Tibial artery (tissue), 4 donors: ENCODE data around the gene GALNT9.

Source experiments
- DNase-seq, 2 donors: peaks; one replicate each; pipeline ENCODE4 v3.0.0-alpha.2; 2019
- H3K27ac ChIP-seq, 2 donors: fragments of 200-600 bp; sonication (generic) in 1 of 2; 1 replicate in 1 of 2; 2 replicates in 1 of 2; pipeline ENCODE4 v1.5.1; 2018 to 2019; ENCODE audit warnings: mild to moderate bottlenecking in 1 of 2
- H3K27me3 ChIP-seq, 2 donors: fragments of 200-600 bp; sonication (generic) in 1 of 2; one replicate each; pipeline versions ENCODE4 v1.5.1 to v1.6.0; 2016 to 2019
- H3K36me3 ChIP-seq, 3 donors: fragments of 200-600 bp; sonication (generic) in 2 of 3; one replicate each; pipeline ENCODE4 v1.5.1; 2016 to 2019; ENCODE audit warnings: mild to moderate bottlenecking in 2 of 3
- H3K4me1 ChIP-seq, 4 donors: fragments of 200-600 bp; sonication (generic) in 2 of 4; 1 replicate in 3 of 4; 2 replicates in 1 of 4; pipeline ENCODE4 v1.5.1; 2016 to 2019
- H3K4me3 ChIP-seq, 2 donors: fragments of 200-600 bp; sonication (generic) in 1 of 2; 1 replicate in 1 of 2; 2 replicates in 1 of 2; pipeline ENCODE4 v1.5.1; 2018 to 2019; ENCODE audit warnings: mild to moderate bottlenecking in 2 of 2
- H3K9me3 ChIP-seq, 3 donors: fragments of 200-600 bp; sonication (generic) in 1 of 3; one replicate each; pipeline ENCODE4 v1.5.1; 2016 to 2019
- intact Hi-C: fragments of 100-400 bp; cut with DNase I; formaldehyde crosslinking; loops from one replicate; pipeline ENCODE4 v1.15.0; 2023; ENCODE audit warnings: low total_unique reads
- TF ChIP-seq, protein P1 (sequence below), 2 experiments: fragments of 200-600 bp in 1 of 2; fragments of 450-650 bp in 1 of 2; IDR thresholded peaks; one replicate each; pipeline ENCODE4 v1.5.1; 2017 to 2019; ENCODE audit warnings: antibody characterized with exemption in 2 of 2, mild to moderate bottlenecking in 1 of 2, moderate library complexity in 1 of 2

Gene GALNT9

DNA sequence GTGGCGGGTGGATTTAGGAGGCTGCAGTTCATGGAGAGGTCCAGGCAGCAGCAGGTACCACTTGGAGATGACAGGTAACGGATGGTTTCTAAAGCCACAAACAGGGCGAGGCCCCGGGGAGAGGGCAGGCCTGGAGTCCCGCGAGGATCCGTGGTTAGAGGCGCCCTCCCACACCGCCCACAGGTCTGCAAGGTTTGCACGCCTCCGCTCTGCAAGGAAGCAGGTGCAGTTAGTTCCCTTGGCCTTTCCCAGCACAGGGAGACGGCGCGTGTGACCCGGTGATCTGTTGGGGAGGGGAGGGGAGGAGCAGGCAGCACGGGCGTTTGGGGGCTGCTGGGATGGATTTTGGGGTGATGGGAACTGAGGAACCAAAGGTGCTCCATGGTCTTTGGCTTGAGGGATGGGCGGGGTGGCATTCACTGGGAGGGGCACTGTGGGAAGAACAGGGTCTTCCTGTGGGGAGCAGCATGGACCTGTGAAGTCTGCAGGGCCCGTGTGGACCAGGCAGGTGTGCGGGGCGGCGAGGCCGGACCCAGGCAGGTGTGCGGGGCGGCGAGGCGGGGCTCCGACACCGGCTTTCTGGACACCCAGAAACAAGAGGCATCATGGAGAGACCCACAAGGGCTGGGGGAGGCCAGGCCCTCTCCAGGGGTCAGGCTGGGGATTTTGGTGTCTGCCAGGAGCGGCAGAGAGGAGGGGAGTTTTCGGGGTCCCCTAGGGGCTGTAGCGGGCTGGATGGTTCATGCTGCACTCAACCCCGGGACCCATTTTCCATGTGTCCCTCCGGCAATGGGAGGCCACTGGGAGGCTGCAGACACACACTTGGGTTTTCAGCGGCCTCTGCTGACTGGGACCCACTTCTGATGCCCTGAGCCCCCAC is 156.0 kb downstream of the GALNT9 start:
- DNase-seq = no peak
- Histone ChIP-seq H3K27ac (no peak overlapping the region), H3K4me1 (no peaks in the 10 kb centered on the region), H3K9me3 (no peaks in the 10 kb centered on the region), H3K27me3 (peaks cover 0 to 91% of the 10 kb centered on the region in 2 donors), H3K4me3 (no peak overlapping the region), H3K36me3 (no peaks in the 10 kb centered on the region)
- TF ChIP-seq, protein P1, sequence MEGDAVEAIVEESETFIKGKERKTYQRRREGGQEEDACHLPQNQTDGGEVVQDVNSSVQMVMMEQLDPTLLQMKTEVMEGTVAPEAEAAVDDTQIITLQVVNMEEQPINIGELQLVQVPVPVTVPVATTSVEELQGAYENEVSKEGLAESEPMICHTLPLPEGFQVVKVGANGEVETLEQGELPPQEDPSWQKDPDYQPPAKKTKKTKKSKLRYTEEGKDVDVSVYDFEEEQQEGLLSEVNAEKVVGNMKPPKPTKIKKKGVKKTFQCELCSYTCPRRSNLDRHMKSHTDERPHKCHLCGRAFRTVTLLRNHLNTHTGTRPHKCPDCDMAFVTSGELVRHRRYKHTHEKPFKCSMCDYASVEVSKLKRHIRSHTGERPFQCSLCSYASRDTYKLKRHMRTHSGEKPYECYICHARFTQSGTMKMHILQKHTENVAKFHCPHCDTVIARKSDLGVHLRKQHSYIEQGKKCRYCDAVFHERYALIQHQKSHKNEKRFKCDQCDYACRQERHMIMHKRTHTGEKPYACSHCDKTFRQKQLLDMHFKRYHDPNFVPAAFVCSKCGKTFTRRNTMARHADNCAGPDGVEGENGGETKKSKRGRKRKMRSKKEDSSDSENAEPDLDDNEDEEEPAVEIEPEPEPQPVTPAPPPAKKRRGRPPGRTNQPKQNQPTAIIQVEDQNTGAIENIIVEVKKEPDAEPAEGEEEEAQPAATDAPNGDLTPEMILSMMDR (IDR thresholded peaks at IDR 0.05) = no peak
- intact Hi-C loops = no loop called here

DNA sequence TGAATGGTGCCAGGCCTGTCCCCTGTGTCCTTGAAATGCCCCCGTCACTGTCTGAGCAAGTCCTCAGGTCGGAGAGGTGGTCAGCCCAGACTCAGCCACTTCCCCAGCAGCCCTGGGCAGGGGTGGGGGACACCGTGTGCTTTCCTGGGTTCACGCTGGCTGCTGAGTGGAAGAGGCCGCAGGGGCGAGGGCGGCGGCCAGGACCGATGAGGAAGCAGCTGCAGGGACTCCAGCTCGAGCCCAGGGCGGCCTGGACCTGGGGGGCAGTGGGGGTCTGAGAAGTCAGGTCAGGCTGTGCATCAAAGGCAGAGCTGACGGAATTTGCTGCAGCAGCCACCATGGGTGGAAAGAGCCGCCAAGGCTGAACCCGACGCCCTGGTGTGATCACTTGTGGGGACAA is 156.8 kb downstream of the GALNT9 start:
- TF ChIP-seq, protein P1 (IDR thresholded peaks at IDR 0.05) = no peak
- no peaks in the 10 kb centered on the region for H3K36me3 ChIP-seq
- no peak overlapping the region for H3K4me3 ChIP-seq
- intact Hi-C loops = no loop called here
- peaks cover 0 to 90% of the 10 kb centered on the region in 2 donors for H3K27me3 ChIP-seq
- DNase-seq = no peak
- H3K4me1 ChIP-seq = no peaks in the 10 kb centered on the region
- H3K27ac ChIP-seq = no peak overlapping the region
- no peaks in the 10 kb centered on the region for H3K9me3 ChIP-seq

DNA sequence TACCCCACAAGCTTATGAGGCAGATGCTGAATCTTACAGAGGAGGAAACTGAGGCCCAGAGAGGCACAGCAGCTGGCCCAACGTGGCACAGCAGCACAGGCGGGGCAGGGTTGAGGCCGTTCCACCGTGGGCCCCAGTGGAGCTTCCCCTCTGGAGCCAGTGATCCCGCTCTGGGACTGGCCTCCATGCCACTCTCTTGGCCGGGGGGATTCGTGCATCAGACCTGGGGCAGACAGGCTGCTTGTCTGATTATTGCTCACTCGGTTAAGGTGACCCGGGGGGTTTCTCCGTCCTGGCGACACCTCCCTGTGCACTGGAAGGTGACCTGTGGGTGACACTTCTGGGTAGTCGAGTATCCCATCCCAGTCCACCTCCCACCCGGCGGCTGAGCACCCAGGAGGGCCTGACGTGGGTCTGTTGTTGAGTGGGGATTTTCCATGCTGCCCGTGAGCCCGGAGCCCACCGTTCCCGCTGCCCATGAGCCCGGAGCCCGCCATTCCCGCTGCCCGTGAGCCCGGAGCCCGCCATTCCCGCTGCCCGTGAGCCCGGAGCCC is 157.3 kb downstream of the GALNT9 start:
- no peaks in the 10 kb centered on the region for H3K9me3 ChIP-seq
- TF ChIP-seq, protein P1 (IDR thresholded peaks at IDR 0.05) = no peak
- no peak overlapping the region for H3K4me3 ChIP-seq
- no peak for DNase-seq
- peaks cover 0 to 86% of the 10 kb centered on the region in 2 donors for H3K27me3 ChIP-seq
- intact Hi-C loops = no loop called here
- H3K4me1 ChIP-seq = no peaks in the 10 kb centered on the region
- H3K36me3 ChIP-seq = no peaks in the 10 kb centered on the region
- no peak overlapping the region for H3K27ac ChIP-seq

DNA sequence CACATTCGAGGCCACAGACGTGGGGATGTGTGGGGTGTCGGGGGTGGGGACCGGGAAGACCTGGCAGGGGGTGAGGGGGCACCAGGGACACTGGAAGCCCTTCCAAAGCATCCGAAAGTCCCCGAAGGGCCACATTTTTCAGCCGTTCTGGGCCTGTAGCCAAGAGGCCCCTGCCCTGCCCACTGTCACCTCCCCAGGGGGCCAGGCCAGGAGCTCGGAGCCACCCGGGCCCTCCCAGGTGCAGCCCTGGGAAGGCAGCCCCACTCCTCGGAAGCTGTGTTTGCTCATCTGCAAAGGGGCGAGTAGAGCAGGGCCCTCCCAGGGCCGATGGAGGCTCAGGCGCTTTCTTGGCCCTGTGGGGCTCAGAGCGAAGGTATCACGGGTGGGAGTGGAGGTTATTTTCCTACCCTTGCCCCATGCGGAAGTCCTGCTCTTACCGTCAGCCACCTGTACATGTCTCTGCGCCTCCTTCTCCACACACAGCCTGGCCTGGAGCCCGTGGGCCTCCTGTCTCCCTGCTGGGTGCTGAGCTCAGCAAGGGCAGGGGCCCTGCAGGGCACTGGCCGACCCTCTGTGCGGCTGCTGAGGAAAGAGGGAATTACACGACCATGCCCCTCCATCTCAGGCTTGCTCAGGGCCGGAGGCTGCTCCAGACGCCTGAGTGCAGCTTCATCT is 158.0 kb downstream of the GALNT9 start:
- no peaks in the 10 kb centered on the region for H3K4me1 ChIP-seq
- peaks cover 0 to 80% of the 10 kb centered on the region in 2 donors for H3K27me3 ChIP-seq
- no peak overlapping the region for H3K4me3 ChIP-seq
- no peaks in the 10 kb centered on the region for H3K9me3 ChIP-seq
- intact Hi-C loops = no loop called here
- no peak overlapping the region for H3K27ac ChIP-seq
- TF ChIP-seq, protein P1 (IDR thresholded peaks at IDR 0.05) = no peak
- no peak for DNase-seq
- H3K36me3 ChIP-seq = no peaks in the 10 kb centered on the region

DNA sequence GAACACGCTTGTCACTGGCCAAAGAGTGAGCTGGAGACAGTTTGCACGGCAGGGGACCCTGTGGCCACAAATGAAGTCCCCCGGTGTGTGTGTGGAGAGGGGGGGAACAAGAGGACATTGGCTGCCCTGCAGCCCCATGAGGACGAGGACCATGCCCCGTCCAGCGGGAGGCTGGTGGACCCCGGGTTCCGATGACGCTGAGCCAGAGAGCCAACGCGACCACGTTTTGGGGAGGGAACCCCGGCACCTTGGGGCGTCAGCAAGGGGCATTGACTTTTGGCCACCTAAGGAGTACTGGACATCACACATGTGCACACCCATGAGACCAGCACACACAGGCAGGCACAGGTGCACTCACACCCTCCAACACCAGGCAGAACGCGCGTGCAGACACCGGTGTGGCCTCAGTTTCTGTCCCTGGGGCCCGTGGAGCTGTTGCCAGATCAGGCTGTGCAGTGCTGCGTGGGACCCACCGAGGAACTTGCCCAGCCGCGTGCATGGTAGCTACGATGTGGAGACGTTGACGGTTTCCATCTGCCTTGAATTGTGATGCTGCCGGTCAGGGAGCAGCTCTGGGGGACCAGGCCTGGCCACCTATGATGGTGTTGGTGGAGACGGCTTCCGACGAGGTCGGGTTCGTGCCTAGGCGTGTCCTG is 158.6 kb downstream of the GALNT9 start:
- H3K4me3 ChIP-seq = no peak overlapping the region
- no peak overlapping the region for H3K27ac ChIP-seq
- H3K9me3 ChIP-seq = no peaks in the 10 kb centered on the region
- TF ChIP-seq, protein P1 (IDR thresholded peaks at IDR 0.05) = no peak
- intact Hi-C loops = no loop called here
- DNase-seq = no peak
- H3K4me1 ChIP-seq = no peaks in the 10 kb centered on the region
- H3K36me3 ChIP-seq = no peaks in the 10 kb centered on the region
- H3K27me3 ChIP-seq = peaks cover 0 to 73% of the 10 kb centered on the region in 2 donors
